Activated effector memory CD4-positive, alpha-beta T cell treated with anti-CD3 and anti-CD28 coated beads, Interleukin-2, amount 50 U/mL, for 16 hours (primary cell): ENCODE data around the gene TMEM202.
"Not testable (repeated sequence)": the region's sequence is repeated elsewhere in the genome, so short reads cannot be mapped to it uniquely, and the experiment has no call there.

ENCODE experiments used
- DNase-seq: peaks from one replicate; pipeline ENCODE4 v3.0.0-alpha.2; 2020

The TMEM202 gene, protein sequence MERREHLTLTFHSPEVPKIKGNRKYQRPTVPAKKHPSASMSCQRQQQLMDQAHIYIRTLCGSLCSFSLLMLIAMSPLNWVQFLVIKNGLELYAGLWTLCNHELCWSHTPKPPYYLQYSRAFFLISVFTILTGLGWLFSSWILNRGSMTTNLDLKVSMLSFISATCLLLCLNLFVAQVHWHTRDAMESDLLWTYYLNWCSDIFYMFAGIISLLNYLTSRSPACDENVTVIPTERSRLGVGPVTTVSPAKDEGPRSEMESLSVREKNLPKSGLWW

DNA sequence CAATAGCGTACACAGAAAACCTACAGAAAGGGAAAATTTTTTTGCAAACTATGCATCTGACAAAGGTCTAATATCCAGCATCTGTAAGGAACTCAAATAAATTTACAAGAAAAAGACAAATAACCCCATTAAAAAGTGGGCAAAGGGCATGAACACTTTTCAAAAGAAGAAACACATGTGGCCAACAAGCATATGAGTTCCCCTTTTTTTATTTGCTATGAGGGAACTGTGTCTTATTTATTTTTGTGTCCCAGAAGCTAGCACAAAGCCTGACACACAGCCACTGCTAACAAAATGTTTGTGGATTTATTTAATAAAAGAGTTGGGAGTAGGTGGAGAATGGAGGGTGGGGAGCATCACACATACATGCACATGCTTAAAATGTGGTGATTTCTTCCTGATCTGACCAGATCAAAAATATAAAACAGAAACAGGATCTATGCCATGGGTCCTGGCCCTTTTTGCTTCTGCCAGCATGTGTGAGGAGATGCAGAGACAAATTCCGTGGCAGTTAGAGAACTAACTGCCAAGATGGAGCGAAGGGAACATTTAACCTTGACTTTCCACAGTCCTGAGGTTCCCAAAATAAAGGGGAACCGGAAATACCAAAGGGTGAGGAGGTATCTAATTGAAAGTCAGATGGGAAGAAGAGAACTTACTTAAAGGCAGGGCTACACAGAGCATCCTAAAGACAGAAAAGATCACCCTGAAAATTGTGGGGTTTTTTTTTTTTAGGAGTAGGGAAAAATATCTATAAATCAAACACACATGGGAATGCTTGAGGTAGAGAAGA, at the start of gene TMEM202:
Gene TMEM202 (plus strand): TSS at position 510 of the 793 bp plus-strand sequence. CDS start 22 bp downstream, at position 532.
- no peak for DNase-seq

DNA sequence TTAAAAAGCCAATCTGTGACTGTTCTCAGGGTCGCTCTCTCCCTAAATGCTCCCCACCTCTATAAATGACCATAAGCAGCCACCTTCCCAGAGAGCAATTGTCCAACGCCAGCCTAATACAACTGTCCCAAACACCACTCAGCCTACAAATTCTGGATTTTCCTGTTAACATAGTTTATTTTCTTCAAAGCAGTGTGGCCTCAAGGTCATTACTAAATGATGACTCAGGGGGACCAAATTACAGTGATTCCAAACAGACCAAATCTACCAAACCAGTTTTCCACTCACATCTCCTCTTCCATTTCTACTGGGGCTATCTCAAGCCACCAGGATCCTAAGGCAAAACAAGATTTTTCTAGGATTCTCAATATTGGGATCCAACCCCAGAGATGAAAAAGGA, 44.8 kb upstream of the TMEM202 start:
- DNase-seq, result no peak

DNA sequence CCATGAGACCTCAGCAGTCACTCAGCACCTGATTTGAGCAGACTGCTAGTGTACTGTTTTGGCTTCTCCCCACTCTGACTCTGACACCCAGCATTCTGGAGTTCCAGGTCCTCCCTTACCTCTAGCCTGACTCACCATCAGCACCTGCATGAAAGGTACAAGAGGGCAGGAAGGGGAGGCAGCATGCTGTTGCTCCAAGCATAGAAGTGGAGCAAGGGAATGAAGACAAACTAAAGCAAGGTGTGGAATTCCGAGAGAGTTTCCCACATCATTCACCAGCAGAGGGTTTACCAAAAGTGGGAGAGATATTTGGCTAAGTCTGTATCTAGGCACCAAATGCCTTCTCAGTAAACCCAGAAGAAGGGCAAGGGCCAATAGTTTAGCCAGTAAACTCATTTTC, 43.6 kb upstream of the TMEM202 start:
- DNase-seq, result no peak

DNA sequence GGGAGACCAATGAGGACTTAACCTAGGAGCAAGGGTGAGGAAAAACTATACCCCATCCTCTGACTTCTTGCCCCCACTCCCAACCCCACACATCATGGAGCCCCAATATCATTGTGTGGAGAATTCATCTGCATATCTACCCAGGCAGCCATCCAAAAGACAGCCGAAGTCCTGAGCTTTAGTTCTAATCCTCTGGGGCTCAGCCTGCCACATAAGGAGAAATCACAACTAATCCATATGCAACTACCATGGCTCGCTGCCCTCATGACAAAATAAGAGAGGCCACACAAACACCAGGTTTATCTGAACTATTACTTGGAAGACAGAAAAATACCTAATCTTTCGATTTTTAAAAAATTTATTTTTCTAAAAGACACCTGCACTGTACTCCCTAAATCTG, 40.0 kb upstream of the TMEM202 start:
- no peak for DNase-seq

DNA sequence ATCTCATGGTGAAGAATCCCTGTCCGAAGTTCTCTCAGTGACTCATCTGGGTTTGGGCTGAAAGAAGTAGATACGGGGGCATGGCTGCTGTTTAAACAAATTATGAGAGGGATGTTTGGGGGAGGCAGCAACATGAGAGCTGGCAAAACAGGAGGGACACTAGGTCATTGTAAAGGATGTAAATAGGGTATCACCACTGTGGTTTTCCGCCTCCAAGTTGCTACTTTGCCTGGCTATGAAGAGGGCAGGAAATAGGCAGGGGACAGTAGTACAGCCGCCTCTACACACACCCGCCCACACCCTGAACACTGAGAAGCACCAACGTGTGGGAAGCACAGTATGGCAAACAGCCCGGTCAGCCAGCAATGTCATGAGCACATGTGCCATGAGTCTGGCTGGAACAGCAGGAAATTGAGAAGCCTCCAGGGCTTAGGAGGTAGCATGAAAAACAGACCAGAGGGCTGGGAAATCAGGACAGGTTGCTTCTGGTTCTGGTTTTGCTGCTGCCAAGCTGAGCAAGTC, 39.4 kb upstream of the TMEM202 start:
- no peak for DNase-seq

DNA sequence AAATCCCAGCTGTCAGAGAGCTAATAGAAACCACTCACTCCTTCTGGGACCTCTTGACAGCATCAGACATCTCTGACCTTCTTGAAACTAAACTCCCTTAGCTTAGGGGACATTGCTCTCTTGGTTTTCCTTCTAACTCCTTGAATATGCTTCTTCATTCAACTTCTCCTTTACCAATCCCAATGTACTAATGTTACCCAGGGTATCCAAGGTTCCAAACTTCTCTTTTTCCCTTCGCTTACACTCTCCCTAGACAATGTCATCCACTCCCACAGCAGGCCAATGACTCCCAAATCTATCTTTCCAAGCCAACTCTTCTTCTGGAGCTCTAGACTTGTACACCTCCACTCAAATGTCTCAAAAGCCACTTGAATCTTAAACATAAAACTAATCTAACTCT, 36.9 kb upstream of the TMEM202 start:
- DNase-seq, result no peak

DNA sequence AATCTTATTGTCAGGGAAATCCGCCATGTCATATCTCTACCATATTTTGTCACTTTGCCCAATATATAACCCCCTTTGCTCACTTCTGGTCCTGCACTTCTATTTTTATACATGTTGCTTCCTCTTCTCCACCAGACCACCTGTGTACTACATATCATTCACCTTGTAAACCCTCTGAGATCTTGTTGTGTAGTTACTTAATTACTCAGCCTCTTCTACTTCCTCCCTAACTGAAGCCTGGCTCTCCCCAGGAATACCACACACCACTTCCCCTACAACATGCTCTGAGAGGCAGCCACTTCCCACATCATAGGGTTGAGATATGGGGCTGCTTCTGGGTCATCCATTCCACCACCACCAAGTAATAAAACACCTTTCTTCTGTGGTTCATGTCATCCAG, 32.3 kb upstream of the TMEM202 start:
- DNase-seq, result no peak

DNA sequence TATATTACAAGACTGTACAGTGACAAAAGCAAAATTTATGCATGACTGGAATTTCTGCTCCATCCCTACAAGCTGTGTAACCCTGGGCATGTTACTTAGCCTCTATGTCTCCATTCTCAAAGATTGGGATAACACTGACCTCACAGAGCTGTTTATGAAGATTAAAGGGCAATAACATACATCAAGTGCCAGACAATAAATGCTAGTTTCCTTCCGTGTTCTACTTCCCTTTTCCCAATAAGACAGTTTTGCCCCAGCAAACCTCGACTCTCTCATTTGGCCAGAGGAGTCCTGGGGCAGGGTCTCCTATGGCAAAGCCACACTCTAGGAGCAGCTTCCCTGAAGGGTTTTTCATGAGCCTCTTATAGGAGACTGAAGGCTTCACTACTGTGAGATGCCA, 29.8 kb upstream of the TMEM202 start:
- no peak for DNase-seq

DNA sequence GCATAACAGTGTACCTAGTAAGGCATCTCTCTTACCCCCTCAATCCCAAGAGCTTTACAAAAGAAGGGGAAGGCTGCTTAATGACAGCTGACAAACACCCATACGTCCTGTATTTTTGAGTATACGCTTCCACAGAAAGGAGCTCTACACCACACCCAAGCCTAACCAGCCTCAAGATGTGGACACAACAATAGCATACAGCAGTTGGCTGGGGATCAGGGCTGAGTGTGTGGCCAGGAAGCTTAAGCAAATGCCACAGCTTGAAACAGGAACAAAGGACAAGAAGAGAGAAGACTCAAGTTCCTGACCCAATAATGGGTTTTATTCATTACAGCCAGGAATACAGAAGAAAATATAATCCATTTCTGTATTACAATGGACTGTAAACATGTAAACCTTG, 29.2 kb upstream of the TMEM202 start:
- DNase-seq, result no peak

DNA sequence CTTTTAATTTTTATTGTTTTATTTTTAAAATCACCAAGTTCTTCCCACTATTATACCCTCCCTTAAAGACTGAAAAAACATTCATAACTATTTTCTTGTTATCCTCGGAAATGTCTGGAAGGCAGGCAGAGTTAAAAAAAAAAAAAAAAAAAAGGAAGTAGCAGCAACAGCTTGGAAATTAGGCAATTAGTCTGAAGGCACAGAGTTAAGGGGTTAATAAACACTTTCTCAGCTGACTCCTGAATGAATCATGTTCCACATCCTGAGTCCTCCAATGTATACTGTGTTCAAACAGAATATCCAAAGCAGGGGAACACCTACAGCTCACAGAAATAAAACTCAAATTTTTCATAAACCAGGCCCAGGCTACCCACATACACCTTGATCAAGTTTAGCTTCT, 28.1 kb upstream of the TMEM202 start:
- no peak for DNase-seq

DNA sequence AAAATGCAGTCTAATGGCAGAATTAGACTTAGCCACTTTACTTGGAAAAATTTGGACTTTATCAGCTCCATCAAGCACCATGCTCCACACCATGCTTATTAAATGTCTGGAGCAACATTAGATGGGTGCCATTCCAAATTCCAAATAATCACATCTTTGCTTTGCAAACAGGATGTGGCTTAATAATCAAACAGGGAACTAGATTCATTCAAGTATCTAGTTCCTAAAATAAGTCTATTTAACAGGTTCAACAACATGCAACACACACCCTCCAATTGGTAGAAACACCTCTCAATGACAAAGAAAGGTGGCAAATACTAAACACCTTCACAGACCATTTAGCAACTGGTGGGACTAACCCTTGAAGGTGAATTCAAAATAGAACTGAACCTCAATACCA, 25.7 kb upstream of the TMEM202 start:
- DNase-seq, result no peak

DNA sequence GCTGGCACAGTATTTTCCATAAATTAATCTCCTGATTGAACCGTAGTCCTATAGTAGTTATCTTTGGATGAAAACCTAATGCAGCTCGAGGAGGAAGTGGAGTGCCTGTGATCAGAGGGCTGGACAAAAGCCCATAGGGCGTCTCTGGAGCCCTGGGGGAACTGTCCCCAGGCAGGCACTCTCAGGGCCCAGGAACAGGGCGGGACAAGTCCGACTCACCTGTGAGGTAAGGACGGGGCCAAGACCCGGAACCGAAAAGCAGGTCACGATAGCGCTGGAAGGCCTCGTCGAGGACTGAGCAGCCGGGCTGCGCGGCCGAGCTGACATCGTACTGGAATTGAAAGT, 22.6 kb upstream of the TMEM202 start:
- no peak for DNase-seq

DNA sequence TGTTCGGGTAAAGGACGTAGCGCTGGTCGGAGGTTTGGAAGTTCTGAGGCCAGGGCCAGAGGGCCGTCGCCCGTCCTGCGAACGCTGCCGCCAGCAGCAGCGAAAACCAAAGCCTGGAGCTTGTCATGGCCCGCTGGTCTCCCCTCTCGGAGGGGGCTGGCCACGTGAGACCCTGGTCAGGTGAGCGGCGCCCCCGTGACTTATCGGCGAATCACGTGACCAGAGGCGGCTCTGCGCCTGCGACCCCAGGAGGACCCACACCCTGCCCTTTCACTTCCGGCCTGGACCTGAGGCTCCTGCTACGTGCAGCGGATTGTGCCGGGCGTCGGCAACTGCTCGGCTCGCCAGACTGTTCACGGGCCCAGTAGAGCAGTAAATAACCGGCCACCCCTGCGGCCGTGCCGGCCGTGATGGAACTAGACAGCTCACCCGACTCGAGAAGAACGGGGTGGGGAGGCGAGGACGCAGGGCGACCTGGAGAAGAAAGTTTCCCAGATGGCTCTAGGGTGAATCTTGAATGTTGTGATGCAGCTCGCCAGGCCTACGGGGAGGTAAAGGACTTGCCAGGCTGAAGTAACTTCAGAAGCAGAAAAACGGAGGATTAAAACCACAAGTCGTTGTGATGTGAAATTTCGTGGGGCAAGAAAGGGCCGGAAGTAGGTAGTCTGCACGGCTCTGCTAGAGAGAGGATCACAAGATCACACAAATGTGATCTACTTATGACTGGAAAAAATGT, 22.1 kb upstream of the TMEM202 start, which contains the start of gene HEXA:
Gene HEXA (minus strand): TSS at position 169 of the 736 bp plus-strand sequence. CDS start 42 bp downstream, at position 127.
- peak; percentile 98 for DNase-seq

DNA sequence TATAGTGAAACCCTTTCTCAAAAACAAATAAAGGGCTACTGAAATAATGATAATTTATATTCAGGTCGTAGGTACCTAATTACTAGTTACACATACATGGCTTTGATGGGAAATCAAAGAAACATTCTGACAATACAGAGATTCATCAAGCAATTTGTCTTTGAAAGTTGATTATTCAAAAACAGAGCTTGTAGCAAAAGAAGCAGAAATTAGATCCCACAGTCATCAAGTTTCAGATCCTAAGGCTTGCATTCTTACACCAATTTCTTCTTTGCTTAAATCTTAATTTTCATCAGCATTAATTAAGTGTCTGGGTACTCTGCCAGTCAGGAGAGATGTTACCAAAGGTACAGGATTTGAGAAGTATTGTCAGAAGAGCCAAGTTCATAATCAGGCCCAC, 20.8 kb upstream of the TMEM202 start:
- DNase-seq, result no peak

DNA sequence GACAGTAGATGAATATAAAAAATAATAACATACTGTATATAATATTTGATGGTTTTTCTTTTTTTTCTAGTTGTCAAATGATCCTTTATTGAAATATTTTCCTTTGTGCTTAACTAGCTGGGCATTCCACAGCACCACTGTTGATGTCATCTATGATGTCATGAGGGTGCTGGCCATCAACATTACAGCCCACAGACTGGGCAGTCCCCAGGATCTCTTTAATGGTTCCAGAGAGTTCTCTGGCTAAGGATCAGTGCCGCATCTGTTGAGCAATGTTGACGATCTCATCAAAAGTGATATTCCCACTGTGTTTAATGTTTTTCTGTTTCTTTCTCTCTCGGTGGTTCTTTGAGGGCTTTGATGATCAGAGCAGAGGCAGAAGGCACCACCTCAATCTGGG, 19.0 kb upstream of the TMEM202 start:
- DNase-seq, result not testable (repeated sequence)

DNA sequence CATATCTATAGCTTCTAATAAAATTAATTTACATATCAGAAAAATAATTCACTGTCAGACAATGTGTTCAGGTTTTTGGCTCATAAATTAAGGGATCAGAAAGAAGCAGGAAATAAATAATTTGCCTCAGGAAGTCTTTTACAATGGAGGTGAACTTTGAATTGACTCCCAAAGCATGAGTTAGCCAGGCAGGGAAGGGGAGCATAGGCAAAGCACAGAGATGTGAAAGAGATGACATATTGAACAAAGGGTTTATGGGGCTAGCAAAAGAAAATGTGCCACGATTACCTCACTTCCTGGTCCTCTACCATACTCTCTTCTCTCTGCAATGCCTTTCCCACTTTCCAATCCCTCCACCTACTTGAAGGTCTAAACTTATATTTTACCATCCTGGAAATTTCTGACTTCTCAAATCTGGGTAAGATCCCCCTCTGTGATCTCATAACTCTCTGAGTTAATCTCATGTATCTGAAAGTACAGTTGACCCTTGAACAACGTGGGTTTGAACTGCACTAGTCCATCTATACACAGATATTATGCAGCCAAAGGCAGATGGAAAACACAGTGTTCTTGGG, 18.2 kb upstream of the TMEM202 start:
- no peak for DNase-seq

DNA sequence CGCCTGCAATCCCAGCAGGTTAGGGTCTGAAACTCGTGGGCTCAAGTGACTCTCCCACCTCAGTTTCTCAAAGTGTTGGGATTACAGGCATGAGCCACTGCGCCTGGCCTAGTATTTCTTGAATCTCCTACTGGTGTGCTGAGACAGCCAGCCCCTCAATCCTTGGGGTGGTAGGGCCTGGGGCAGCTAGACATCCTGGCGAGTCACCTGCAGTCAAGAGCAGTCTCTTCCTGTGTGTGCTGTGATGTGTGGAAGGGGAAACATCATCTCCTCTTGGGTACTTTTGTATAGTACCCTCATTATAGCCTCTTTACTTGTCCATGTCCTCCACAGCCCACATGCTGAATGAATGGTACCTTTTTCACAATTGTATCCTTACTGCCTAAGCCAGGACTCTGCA, 17.4 kb upstream of the TMEM202 start:
- DNase-seq, result no peak

DNA sequence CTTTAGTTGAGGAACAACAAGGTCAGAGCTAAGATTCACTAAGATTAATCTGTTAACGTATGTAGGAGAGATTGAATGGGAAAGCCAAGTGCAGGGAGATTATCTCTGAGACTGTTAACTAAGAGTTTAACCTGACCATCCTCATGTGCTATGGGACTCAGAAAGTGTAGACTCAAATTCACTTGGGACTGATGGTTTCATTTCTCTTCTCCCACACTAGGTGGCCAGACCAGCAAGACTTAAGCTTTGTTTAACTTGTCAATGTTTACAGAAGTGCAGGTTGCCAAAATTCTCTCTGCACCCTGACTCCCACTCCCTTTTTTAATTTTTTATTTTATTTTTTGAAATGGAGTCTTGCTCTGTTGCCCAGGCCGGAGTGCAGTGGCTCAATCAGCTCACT, 16.0 kb upstream of the TMEM202 start:
- no peak for DNase-seq

DNA sequence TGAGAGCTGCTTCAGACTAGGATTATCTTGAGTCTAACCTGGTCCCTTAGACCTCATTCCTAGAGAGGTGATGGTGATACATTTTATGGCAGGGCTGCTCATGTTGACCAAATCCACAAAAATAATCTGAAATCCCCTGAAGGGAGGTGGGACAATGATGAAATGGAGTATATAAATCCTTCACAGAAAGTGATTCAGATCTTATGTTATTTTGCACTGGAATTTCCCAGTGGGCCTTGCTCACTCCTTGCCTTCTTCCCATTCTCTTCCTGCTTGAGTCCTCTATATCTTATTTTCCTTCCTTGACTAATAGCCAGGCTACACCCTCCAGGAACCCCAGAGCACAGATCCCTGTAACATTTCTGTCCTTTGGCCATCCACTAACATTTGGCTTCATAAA, 10.4 kb upstream of the TMEM202 start:
- no peak for DNase-seq

DNA sequence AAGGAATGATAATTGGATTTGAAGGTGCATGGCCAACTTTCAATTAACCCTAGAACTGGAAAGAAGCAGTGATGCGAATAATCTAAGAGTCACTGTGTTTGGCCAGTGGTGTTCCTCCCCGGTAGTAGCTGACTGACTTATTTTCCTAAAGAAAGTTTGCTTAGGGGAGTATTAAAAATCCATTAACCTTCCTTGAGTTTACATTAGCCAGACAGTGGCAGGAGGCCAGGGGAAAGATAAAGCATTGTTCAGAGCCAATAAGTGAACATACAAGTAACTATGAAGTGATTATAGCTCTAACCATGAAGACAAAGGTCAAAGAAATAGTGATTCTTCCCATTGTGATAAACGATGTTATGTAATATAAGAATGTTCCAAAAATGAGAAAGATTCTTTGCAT, 8.9 kb upstream of the TMEM202 start:
- no peak for DNase-seq

DNA sequence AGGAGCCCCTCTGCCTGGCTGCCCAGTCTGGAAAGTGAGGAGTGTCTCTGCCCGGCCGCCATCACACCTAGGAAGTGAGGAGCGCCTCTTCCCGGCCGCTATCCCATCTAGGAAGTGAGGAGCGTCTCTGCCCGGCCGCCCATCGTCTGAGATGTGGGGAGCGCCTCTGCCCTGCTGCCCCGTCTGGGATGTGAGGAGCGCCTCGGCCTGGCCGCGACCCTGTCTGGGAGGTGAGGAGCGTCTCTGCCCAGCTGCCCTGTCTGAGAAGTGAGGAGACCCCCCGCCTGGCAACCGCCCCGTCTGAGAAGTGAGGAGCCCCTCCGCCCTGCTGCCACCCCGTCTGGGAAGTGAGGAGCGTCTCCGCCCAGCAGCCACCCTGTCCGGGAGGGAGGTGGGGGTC, 1.8 kb upstream of the TMEM202 start:
- not testable (repeated sequence) for DNase-seq

DNA sequence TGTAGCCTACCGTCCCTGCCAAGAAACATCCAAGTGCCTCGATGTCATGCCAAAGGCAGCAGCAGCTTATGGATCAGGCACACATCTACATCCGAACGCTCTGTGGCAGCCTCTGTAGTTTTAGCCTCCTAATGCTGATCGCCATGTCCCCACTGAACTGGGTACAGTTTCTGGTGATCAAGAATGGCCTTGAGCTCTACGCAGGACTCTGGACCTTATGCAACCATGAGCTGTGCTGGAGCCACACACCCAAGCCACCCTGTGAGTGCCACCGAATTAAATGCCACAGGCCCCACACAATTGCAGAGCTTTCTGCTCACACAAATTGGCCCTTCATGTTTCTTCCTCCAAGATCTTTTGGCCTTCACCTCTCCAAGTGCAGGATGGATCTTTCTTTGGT, 543 bp downstream of the TMEM202 start:
- DNase-seq, result no peak

DNA sequence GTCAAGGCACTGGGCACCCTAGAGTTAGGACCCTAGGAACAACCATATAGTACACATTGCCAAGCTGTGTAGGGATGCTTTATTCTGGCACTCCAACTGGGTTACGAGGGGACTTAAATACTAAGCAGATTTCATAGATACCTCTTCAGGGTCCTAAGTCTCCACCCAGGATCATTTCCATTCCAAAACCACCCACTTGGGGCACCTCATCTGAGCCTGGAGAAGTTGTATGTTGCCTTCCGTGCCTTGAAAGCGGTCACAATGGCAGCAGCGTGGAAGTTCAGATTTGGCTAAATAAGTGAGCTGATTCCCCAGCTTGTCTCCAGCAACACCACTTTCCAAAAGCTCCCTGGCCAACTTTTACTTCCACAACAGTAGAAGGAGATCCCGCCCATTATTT, 4.6 kb downstream of the TMEM202 start:
- DNase-seq, result no peak
